ENCODE data around the gene LRRC7. TPM values are rescaled to one million over a fixed set of nuclear protein-coding genes. Genes with fewer than 3 reads are reported as not detected.

The LRRC7 gene
- total RNA-seq, 3 donors from 2014 or later = 0.46 to 1.2 (median 1.0) TPM

GRCh38 chr1:69847670-69848069 lies 279.9 kb downstream of the LRRC7 start:
- no peaks in the 10 kb centered on the region for H3K4me1 ChIP-seq (ENCODE audit: low read depth)
- DNase-seq (no peak), ATAC-seq (no peak)
- TF ChIP-seq, protein P1, sequence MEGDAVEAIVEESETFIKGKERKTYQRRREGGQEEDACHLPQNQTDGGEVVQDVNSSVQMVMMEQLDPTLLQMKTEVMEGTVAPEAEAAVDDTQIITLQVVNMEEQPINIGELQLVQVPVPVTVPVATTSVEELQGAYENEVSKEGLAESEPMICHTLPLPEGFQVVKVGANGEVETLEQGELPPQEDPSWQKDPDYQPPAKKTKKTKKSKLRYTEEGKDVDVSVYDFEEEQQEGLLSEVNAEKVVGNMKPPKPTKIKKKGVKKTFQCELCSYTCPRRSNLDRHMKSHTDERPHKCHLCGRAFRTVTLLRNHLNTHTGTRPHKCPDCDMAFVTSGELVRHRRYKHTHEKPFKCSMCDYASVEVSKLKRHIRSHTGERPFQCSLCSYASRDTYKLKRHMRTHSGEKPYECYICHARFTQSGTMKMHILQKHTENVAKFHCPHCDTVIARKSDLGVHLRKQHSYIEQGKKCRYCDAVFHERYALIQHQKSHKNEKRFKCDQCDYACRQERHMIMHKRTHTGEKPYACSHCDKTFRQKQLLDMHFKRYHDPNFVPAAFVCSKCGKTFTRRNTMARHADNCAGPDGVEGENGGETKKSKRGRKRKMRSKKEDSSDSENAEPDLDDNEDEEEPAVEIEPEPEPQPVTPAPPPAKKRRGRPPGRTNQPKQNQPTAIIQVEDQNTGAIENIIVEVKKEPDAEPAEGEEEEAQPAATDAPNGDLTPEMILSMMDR (IDR thresholded peaks at IDR 0.05) = no peak
- H3K9me3 ChIP-seq = no peaks in the 10 kb centered on the region
- H3K4me3 ChIP-seq = no peak overlapping the region
- H3K36me3 ChIP-seq (ENCODE audit: low read depth) = no peaks in the 10 kb centered on the region
- intact Hi-C loops (cut with DNase I, micrococcal nuclease) = no loop called here

DNA sequence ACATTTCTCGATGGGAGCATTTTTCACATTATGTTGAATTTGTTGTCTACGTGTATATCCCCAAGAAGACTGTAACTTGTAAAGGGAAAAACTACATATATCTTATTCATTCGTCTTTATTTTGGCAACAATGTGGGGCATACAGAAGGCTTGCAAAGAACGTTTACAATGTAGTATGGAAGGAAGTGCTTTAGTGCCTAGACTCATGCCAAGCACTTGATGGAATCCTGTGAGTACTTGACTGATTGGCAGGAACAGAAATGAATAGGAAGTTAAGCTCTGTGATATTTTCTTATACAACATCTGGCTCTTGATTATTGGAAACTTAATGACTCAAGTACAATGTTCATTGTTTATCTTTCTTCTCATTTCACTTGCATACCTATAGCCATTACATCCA lies 284.4 kb downstream of the LRRC7 start:
- no peak overlapping the region for H3K4me3 ChIP-seq
- no peaks in the 10 kb centered on the region for H3K36me3 ChIP-seq (ENCODE audit: low read depth)
- intact Hi-C loops (cut with DNase I, micrococcal nuclease) = no loop called here
- TF ChIP-seq, protein P1 (IDR thresholded peaks at IDR 0.05) = no peak
- no peaks in the 10 kb centered on the region for H3K4me1 ChIP-seq (ENCODE audit: low read depth)
- no peaks in the 10 kb centered on the region for H3K9me3 ChIP-seq
- DNase-seq = no peak
- ATAC-seq = no peak

DNA sequence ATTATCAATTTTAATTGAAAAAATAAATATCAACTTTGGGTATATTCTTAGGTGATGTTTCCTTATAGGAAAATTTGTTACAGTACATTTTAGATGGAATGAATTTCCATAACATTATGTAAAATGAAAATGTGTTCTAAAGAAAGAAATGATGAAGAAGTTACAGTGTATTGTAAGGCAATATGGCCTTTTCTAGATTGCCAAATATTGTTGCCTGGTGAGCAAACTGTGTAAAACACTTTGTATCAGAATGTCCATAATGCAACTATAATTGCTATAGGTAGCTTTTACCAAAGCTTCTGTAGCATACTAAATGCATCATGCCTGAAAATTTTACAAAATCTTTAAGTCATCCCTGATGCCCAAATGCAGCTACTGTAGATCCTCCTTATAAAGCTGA lies 285.0 kb downstream of the LRRC7 start:
- no peaks in the 10 kb centered on the region for H3K9me3 ChIP-seq
- intact Hi-C loops (cut with DNase I, micrococcal nuclease) = no loop called here
- ATAC-seq (no peak), DNase-seq (no peak)
- TF ChIP-seq, protein P1 (IDR thresholded peaks at IDR 0.05) = no peak
- H3K36me3 ChIP-seq (ENCODE audit: low read depth) = no peaks in the 10 kb centered on the region
- no peaks in the 10 kb centered on the region for H3K4me1 ChIP-seq (ENCODE audit: low read depth)
- no peak overlapping the region for H3K4me3 ChIP-seq

DNA sequence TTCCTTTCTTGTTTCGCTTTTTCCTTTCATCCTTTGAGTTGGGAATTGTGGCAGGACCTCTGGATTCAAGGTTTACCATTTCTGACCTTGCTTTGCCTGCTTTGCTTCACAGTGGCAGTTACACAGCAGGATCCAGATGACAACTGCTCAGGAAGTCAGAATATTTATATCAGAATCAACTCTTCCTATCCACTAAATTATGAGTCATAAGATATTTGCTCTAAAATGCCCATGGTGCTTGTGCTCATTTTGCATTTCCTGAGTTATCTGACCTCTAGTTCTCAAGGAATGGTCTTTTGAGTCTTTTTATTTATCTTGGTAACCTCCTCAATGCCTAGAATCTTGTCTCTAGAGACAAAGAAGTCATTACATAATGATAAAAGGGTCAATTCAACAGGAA lies 290.8 kb downstream of the LRRC7 start:
- intact Hi-C loops (cut with DNase I, micrococcal nuclease) = no loop called here
- no peak for DNase-seq
- TF ChIP-seq, protein P1 (IDR thresholded peaks at IDR 0.05) = no peak

DNA sequence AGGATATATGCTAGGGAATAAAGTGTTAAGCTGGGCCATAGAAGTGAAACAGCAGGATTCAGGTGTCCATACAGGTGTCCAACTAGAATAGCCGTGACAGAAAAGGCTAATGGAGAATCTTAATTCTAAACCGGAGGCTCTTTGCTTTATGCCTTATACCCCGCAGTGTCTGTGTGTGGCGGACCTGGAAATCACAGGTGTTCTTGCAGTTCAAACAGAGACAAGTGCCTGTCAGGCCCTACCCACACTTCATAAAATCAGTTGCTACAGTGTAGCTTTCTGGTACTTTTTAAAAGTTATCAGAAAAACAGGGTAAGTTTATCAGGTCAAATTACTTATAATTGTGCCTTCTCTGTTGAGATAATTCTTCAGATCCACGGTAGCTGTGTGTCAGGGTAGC lies 293.9 kb downstream of the LRRC7 start:
- TF ChIP-seq, protein P1 (IDR thresholded peaks at IDR 0.05) = no peak
- Histone ChIP-seq H3K9me3 (no peaks in the 10 kb centered on the region), H3K4me3 (no peak overlapping the region), H3K4me1 (ENCODE audit: low read depth) (no peaks in the 10 kb centered on the region), H3K36me3 (ENCODE audit: low read depth) (no peaks in the 10 kb centered on the region)
- DNase-seq (no peak), ATAC-seq (no peak)
- intact Hi-C loops (cut with DNase I, micrococcal nuclease) = no loop called here

More for the DNA sequence above, 290.8 kb downstream of the LRRC7 start:
- no peak overlapping the region for H3K4me3 ChIP-seq
- no peaks in the 10 kb centered on the region for H3K9me3 ChIP-seq
- no peaks in the 10 kb centered on the region for H3K4me1 ChIP-seq (ENCODE audit: low read depth)
- ATAC-seq = no peak
- no peaks in the 10 kb centered on the region for H3K36me3 ChIP-seq (ENCODE audit: low read depth)

DNA sequence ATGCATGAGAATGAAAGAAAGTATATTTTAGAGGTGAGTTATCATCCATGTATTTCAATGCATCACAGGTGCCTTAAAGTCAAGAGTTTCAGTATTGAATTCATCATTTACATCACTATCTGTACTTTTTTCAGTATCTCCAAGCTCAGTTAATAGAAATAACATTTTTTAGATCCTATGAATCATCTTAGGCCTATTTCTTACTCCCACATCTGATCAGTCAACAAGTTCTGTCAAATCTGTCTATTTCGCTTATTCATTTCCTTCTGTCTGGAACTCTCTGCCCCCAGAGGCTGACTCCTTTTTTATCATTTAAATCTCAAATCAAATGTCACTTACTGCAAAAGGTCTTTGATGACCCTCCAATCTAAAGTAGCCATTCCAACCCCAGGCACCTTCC lies 295.2 kb downstream of the LRRC7 start:
- Histone ChIP-seq H3K4me1 (ENCODE audit: low read depth) (no peaks in the 10 kb centered on the region), H3K4me3 (no peak overlapping the region), H3K9me3 (no peaks in the 10 kb centered on the region), H3K36me3 (ENCODE audit: low read depth) (no peaks in the 10 kb centered on the region)
- TF ChIP-seq, protein P1 (IDR thresholded peaks at IDR 0.05) = no peak
- intact Hi-C loops (cut with DNase I, micrococcal nuclease) = no loop called here
- ATAC-seq (no peak), DNase-seq (no peak)
